Fibroblast of pulmonary artery (primary cell): ENCODE measurements around the gene SAPCD2.
"Not testable (repeated sequence)": the region's sequence is repeated elsewhere in the genome, so short reads cannot be mapped to it uniquely, and the experiment has no call there.

Experiments used
- DNase-seq: peaks from one replicate; pipeline ENCODE4 v3.0.0-alpha.2; 2010; ENCODE audit warnings: low read depth
- H3K4me3 ChIP-seq: replicated peaks from 2 replicates; pipeline ENCODE4 v1.5.1; 2011; ENCODE audit warnings: low read depth, mild to moderate bottlenecking, control low read depth, low read length, moderate library complexity
- CTCF ChIP-seq: IDR thresholded peaks from 2 replicates; pipeline ENCODE4 v1.5.1; 2011; ENCODE audit warnings: mild to moderate bottlenecking, control low read depth, low read length, inconsistent platforms; ENCODE audit errors: missing control alignments

SAPCD2 gene

DNA sequence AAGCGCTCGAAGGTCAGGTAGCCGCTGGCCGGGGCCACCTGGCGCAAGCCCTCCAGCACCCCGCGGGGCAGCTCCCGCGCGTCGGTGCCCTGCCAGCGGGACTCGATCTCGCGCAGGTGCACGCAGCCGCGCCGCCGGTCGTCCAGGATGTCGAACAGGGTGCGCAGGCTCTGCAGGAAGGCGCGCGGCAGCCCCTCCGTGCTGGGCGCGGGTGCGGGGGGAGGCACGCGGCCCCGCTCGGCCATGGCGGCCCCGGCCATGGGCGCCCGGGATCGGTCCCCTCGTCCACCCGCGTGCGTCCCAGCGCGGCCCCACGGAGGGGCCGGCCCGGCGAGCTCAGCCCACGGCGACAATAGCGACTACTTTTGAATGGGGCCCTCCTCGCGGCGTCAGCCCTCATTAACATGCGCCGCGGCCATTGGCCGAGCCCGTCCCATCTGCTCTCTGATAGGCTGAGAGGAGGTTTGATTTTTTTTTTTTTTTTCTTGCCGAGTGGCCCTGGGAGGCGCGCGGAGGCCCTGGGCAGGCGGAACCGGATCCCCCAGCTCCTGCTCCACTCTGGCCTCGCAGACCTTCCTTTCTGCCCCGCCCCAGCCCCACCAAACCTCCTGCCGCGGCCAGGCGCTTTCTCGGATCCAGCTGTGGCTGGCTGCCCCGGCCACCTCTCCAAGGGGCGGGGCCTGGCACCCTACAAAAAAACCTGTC, at the start of gene SAPCD2:
Gene SAPCD2, minus strand, starts transcription at position 357 of the 705 bp plus-strand sequence. Its CDS starts 97 bp downstream, at position 260.
- TF ChIP-seq CTCF, result no peak
- H3K4me3 ChIP-seq, result peak within 1 kb of the TSS; percentile 36
- peak; percentile 81 for DNase-seq

DNA sequence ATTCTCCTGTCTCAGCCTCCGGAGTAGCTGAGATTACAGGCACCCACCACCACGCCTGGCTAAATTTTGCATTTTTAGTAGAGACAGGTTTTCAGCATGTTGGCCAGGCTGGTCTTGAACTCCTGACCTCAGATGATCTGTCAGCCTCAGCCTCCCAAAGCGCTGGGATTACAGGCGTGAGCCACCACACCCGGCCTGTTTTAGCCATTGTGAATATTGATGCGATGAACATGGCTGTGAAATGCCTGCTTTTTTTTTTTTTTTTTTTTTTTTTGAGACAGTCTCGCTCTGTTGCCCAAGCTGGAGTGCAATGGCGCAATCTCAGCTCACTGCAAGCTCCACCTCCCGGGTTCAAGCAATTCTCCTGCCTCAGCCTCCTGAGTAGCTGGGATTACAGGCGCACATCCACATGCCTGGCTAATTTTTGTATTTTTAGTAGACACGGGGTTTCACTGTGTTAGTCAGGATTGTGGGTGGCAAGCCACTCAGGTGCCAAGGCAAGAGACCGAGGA, 47.8 kb upstream of the SAPCD2 start:
- H3K4me3 ChIP-seq, DNase-seq: not testable (repeated sequence)

DNA sequence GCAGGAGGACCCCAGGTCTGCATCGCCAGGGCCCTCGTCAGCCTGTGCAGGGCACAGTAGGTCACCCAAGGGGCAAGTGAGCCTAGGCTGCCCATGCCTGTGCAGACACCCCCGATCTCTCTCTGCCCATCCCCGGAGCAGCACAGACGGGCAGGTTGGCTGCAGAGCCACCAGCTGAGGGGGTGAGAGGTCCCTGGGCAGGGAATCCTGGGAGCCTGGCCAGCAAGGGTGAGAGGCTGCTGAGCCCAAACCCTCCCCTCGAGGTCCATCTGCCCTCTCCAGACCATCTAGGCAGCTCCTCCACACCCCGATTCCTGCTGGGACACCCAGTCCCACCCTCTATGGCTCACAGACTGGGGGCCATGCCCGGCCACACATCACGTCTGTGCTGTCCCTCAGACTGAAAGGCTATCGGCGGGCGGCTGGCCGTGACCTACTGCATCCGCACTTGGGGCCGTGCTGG, 46.9 kb upstream of the SAPCD2 start:
- no peak for TF ChIP-seq CTCF
- no peak overlapping the region for H3K4me3 ChIP-seq

DNA sequence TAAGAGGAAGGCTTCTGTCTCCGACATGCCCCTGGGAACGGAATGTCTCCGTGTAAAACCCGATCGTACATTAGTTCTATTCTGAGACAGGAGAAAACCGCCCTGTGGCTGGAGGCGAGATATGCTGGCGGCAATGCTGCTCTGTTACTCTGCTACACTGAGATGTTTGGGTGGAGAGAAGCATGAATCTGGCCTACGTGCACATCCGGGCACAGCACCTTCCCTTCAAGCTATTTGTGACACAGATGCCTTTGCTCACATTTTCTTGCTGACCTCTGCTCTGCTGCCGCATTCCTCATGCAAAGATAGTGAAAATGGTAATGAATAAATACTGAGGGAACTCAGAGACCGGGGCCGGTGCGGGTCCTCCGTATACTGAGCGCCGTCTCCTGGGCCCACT, 46.4 kb upstream of the SAPCD2 start:
- peak; percentile 23 for DNase-seq
- H3K4me3 ChIP-seq, result no peak overlapping the region
- no peak for TF ChIP-seq CTCF

More for the DNA sequence above, 46.9 kb upstream of the SAPCD2 start:
- no peak for DNase-seq

DNA sequence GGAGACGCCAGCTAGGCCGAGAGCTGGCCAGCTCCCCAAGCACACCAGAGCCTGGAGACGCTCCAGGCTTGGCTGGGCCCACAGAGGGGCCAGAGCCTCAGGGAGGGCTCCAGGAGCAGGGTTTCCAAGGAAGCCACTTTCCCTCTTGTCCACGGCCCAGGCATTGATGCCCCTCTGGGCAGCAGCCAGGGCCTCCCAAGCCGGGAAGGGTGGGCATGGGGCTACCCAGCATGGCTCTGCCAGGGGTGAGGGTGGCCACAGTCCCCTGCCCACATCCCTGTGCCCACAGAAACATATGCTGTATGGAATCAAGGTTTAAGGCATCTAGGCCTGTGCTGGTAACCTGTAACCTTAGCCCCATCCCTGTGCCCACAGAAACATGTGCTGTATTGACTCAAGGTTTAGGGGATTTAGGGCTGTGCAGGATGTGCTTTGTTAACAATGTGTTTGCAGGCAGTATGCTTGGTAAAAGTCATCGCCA, 45.7 kb upstream of the SAPCD2 start:
- TF ChIP-seq CTCF, result no peak
- DNase-seq, result no peak
- no peak overlapping the region for H3K4me3 ChIP-seq

DNA sequence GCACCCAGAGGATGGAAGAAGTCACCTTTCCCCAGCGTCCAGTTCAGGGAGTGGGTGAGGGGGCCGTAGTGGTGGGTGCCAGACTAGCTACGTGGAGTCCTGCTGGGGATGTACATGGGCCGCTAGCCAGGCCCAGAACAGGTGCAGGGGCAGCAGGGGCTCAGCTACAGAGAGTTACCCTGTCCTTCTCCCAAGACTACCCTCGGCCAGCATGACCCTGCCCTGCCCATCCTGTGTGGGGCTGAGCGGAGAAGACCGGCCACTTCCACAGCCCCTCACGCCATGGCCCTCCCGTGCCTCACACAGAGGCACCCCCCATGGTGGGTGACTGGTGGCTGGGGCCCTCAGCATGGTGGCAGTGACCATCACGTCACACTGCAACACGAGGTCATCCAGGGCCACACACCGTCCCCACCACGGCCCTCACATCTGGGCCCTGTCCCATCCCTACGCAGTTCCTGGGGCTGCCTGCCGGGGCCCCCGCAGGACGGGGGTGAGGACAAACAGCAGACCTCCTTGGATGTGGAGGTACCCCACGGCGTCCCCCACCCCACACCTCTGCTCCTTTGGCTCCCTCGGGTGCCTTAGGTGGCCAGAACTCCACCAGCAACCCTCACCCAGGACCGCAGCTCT, 45.2 kb upstream of the SAPCD2 start:
- no peak for DNase-seq
- TF ChIP-seq CTCF, result no peak
- H3K4me3 ChIP-seq, result no peak overlapping the region

DNA sequence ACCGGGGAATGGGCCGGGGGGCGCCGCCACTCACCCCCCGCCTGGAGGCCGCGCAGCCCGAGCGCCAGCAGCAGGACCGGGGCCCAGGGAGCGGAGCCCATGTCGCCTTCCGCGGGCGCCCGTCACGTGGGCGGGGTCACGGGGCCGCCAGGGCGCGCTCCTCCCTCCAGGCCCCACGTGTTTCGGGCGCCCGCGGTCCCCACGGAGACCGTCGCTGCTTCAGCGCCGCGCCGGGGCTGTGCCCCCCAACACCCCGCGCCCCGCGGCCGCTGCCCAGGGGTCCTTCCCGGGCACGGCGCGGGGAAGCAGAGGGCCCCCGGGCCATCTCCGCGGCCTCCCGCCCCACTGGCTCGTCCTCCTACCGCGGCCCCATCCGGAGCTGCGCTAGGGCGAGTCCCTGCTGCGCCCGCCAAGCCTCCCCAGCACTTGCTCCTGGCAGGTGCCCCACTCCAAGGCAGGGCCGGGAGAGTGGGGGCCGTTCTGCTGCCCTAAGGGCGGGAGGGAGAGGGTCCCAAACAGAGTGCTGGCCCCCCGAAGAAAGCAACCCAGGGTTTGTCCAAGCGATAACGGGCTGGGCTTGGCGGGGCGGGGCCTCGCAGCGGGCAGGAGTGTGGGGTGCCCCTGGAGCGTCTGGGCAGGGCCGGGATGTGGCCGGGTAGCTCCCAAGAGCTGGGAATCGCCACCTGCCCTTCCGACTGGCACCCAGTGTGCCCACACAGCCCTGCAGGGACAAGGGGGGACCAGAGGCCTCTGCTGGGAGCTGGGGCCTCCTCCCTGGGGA, 44.4 kb upstream of the SAPCD2 start, which contains the start of gene DPP7:
Gene DPP7, minus strand, starts transcription at position 121 of the 781 bp plus-strand sequence. Its CDS starts 20 bp downstream, at position 101.
- H3K4me3 ChIP-seq, result peak within 1 kb of the TSS; percentile 56
- no peak for TF ChIP-seq CTCF
- peak; percentile 42 for DNase-seq
